Right ventricle myocardium inferior (tissue), 1 donor: ENCODE data around the gene SNORC. TPM values are rescaled to one million over a fixed set of nuclear protein-coding genes. Genes with fewer than 3 reads are reported as not detected.
"Not testable (repeated sequence)": the region's sequence is repeated elsewhere in the genome, so short reads cannot be mapped to it uniquely, and the experiment has no call there.

ENCODE experiments used
- ATAC-seq: fragments of 200-7000 bp; cut with Tn5 transposase; one replicate; pipeline ENCODE4 v1.9.1; 2020; ENCODE audit warnings: mild to moderate bottlenecking, moderate library complexity
- DNase-seq: peaks from one replicate; pipeline ENCODE4 v3.0.0; 2021; ENCODE audit errors: missing footprints
- intact Hi-C: fragments of 100-400 bp; cut with DNase I; formaldehyde crosslinking; loops from one replicate; pipeline ENCODE4 v1.11.0; 2022
- total RNA-seq: library from RNA; stranded (reverse); fragmentation: NEBNext Ultra II Directional; extraction: Animal tissue kit (Norgen Biotek cat#: 25700); gene quantifications from one replicate; pipeline ENCODE4 v1.2.1, GENCODE V29; 2021
- donor health status: DM: no; HTN: yes; CAD: no; lungs with severe emphysema.

SNORC gene
- total RNA-seq, 1 donor from 2014 or later = 0.46 TPM

DNA sequence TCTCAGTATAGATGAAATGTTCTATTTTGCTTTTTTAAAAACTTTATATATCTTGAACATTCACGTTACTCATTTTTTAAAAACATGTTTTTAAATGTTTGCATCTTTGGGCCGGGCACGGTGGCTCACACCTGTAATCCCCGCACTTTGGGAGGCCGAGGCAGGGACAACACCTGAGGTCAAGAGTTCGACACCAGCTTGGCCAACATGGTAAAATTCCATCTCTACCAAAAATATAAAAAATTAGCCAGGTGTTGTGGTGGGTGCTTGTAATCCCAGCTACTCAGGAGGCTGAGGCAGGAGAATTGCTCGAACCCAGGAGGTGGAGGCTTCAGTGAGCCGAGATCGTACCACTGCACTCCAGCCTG is 37.6 kb downstream of the SNORC start:
- ATAC-seq, intact Hi-C loops: not testable (repeated sequence)
- peak; percentile 4 for DNase-seq

DNA sequence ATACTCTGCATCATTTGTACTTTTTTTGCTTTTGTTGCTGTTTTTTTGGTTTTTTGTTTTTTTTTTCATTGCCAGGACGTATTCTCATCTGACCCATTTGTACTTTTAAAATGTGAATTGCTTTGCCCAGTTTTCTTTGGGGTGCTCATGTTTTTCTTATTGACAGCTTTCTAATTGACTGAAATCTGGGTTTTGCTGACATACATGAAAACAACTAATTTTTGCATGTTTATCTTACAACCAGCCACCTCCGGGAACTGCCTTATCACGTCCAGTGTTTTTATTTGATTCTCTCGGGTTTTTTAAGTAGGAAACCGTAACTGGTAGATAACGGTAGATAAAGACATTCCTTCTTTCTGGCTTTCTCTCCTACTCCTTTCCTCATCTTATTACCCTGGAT is 38.6 kb downstream of the SNORC start:
- intact Hi-C loops = no loop called here
- DNase-seq (no peak), ATAC-seq (no peak)

DNA sequence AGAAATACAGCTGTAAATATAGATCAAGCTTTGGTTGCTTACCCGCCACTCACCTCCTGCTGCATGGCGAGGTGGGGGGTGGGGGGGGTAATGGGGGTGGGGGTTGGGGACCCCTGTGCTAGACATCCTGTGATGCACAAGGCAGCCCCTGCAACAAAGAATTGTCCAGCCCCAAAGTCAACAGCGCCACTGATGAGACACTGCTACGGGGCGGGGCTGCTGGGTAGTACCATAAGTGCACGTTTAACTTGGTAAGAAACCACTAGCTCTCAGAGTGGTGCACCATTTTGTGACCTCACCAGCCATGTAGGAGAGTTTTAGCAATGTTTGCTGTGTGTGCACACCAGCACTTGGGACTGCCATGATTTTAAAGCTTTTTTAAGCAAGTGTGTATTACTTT is 40.3 kb downstream of the SNORC start:
- ATAC-seq (no peak), DNase-seq (peak; percentile 51)
- intact Hi-C loops = no loop called here

DNA sequence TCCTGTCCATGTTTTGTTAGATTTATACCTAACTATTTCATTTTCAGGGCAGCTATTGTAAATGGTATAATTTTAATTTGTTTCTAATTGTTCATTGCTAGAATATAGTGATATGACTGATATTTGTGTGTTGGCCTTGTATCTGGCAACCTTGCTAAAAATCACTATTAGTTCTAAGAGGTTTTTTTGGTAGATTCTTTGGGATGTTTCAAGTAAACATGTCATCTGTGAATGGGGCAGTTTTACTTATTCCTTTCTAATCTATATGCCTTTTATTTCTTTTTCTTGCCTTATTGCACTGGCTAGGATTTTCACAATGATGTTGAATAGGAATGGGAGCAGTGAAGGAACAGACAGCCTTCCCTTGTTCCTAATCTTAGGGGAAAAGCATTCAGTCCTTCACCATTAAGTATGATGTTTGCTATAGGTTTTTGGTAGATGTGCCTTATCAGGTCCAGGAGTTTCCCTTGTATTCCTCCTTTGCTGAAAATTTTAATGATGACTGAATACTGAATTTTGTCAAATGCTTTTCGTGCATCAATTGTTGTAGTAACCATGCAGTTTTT is 41.7 kb downstream of the SNORC start:
- ATAC-seq (no peak), DNase-seq (no peak)
- intact Hi-C loops = no loop called here

DNA sequence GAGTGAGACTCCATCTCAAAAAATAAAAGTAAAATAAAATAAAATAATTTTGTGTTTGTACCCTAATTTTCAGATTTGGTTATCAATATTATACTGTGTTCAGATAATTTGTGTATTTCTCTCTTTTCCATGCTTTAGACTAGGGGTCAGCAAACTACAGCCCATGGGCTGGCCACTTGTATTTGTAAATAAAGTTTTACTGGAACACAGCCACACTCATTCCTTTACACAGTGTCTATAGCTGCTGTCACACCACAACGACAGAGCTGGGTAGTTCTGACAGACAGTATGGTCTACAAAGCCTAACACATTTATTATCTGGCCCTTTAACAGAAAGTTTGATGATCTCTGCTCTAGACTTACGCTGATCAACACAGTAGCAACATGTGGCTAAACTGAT is 43.8 kb downstream of the SNORC start:
- intact Hi-C loops = no loop called here
- ATAC-seq (no peak), DNase-seq (no peak)

DNA sequence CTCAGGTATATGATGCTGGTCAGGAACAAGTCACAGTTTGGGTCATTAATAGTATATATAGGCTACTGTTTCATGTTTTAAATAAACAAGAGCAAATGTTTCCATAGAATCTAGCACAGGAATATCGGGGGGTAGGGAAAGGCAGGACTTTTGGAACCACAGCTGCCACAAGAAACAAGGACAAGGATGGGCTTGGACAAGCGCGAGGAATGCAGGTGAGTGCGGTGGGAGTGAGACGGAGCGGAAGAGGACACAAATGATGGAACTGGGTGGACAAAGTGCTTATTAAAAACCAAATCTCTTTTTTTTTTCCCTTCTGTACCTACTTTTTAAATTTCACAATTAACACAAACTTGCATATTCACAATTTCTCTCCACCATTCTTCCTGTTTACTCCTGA is 49.1 kb downstream of the SNORC start:
- no peak for ATAC-seq
- intact Hi-C loops = no loop called here
- DNase-seq = no peak

DNA sequence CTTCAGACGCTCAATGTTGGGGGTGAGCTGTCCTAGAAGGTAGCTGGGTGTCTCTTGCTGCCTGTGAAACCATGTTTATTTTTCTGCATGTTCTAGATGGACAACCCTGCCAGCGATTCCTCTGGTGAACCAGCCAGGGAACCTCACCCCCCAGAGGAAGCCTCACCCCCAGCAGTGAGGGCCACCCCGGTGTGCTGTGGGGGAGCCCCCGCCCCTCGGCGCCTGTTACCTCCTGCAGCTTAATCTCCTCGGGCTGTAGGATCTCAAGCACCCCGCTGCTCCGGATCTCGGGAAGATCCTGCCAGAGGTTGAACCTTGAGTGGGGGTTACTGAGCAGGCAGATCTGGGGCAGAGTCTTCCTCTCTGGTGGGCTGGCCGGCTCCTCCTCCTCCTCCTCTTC is 50.0 kb downstream of the SNORC start:
- DNase-seq (no peak), ATAC-seq (no peak)
- intact Hi-C loops = no loop called here

DNA sequence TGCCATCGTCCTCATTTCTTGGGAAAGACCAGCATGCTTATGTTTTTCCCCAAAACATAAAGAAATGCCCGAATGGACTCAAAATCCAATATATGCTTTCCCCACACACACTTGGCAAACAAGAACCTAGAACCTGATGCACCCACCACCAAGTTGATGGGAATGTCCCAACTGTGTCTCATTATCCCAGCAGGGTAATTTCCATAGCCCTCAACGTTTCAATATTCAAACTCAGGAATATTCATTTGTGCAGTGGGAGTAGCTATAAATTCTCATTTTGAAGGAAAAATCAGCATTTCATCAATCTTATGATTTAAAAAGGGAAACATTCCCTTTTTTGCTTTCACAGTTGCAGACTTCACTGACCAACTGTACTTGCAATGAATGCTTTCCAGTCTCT is 50.7 kb downstream of the SNORC start:
- ATAC-seq (no peak), DNase-seq (no peak)
- intact Hi-C loops = no loop called here

DNA sequence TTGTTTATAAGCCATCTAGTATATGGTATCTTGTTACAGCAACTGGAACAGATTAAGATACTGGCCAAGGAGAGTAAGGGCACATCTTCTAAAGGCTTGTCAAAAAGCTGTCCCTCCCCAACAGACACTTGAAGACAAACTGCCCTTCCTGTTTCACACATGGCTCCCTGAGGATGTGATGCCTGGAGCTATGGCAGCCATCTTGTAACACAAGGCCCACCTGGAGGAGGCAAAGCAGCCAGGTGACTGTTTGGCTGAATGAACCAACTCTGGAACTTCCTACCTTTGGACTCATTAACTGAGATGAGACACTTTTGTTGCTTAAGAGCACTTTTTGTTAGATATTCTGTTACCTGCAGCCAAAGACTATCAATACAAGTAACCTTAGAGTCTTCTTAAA is 54.4 kb downstream of the SNORC start:
- intact Hi-C loops = no loop called here
- no peak for ATAC-seq
- no peak for DNase-seq

DNA sequence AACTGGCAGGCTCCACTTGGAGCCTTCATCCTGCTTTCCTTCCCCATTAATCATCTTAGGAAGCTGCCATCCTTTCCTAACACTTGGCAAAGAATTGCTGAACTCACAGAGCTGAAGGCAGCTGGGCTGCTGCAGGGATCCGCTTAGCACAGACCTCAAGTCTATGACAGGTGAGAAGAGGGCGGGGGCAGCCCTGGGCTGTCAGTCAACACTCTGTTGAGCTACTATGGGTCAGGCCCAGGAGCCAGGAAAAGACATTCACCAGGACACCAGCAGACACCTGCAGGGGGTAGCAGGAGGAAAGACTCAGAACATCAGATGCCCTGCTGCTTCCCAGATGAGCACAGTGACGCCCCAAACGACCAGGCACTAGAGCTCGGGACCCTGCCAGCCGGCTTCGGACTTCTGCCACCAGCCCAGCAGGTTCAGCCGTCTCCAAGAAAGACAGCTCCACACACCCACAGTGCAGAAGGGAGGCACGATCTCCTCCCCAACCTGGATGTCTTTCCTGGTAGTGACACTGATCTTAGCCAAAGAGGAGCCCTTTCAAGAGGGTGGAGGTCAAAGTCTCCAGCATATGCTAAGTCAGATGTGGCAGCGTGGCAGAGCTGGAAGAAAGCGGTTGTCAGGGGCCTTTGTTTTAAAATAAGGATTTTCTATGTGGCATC is 55.2 kb downstream of the SNORC start:
- DNase-seq (no peak), ATAC-seq (no peak)
- intact Hi-C loops = no loop called here

DNA sequence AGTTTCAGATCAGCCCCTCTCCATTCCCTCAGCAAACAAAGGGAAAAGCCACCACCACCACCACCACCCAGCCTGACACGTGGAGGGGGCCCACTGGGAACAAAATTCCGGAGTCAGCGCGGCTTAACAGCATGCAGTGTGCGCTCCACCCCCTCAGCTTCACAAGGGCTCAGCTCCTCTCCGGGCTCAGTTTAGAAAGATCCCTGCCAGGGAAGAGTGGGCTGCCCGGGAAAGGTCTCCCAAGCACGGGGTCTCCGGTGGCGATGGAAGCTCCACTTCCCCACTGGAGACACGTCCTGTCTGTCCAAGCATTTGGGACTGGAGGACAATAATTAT is 55.7 kb downstream of the SNORC start:
- ATAC-seq (no peak), DNase-seq (no peak)
- intact Hi-C loops = no loop called here

DNA sequence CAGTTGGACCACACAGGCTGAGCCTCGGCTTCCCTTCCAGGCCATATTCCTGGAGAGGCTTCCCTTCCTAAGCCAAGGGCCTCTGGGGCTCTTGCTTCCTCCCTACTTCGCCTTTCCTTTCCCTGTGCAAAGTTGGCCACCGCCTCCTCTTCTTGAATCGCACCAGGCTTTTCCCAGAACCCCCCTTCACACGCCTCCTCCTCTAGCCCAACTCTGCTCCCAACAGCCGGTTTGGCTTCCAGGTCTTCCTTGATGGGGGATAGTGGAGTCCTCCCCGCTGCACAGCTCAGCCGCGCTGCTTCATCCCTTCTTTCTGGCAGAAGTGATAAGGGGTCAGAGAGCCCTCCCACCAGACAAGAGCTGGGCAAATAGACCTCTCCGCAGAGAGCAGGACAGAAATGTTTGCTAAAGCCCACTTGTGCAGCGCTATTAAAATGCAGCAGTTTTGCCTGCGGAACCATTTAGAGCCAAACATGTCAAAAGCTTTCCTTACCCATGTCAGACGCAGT is 56.4 kb downstream of the SNORC start:
- intact Hi-C loops = no loop called here
- no peak for ATAC-seq

DNA sequence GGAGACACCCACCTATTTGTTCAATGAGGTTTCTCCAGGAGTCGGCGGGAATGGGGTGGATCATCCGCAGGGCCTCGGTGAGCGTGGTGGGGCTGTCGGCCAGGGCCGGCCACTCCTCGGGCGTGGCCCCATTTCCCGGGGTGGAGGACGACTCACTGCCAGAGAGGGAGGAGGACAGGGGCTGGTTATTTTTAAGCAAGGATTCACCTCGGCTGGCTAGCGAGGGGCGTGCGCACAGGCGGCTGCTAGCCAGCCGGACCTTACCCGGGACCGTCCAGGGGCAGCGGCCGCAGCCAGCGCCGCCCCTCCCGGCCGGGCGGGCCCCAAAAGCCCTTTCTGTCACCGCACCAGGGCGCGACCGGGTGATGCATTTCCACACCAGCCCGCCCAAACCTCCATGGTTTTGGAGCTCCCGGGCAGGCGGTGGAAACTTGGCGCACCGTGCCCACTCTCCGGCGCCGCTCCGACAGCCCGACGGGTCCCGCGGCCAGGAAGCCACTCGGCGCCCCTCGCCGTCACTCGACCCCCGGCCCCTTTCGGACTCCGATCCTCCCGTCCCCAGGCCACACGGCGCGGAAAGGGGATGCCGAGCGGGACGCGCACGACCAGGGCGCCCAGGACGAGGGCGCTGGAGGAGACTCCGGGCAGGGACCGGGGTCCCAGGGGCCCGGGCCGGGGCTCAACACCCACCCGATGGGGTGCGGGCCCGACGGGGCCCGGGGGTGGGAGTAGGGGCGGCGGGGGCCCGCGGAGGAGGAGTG is 57.1 kb downstream of the SNORC start:
- ATAC-seq (no peak), DNase-seq (no peak)
- intact Hi-C loops = no loop called here

More for the DNA sequence above, 56.4 kb downstream of the SNORC start:
- DNase-seq = no peak

DNA sequence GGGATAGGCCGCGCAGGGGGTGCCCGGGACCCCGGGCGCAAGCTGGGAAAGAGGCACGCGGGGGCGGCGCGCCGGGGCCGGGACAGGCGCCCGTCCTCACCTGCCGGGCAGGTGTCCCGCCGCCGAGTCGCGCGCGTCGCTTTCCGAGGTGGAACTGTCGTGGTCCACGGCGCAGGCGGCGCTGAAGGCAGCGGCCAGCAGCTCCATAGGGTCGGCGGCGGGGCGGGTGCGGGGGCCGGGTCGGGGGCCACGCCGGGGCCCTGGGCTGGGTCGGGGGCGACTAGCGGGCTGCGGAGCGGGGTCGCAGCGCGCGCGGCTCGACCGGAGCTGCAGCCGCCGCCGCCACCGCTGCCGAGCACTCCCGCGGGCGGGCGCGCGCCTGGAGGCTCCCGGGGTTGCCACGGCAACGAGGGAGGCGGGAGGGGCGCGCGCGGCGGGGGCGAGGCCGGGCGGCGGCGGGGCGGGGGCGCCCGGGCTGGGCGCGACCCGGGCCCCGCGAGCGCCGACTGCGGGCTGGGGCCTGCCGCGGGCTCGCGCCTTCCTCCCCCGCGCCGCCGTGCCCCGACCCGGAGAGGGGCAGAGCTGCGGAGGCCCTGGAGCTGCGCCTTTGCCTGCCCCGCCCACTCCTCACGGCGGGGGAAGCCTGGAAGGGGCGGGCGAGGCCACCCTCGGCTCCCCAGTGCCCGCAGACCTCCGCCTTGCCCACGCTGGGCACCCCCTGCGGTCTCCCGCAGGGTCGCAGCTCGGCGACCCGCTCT is 57.9 kb downstream of the SNORC start:
- ATAC-seq (no peak), DNase-seq (no peak)
- intact Hi-C loops = no loop called here

Other genes with a start within 250 kb of the SNORC start
- gene EFHD1, start 236.7 kb upstream of the SNORC start, total RNA-seq = 26.3 TPM
- 57.2 TPM for gene GIGYF2, start 172.9 kb upstream of the SNORC start, total RNA-seq
- not detected for gene KCNJ13, start 93.7 kb upstream of the SNORC start, total RNA-seq
- gene NGEF, start 143.0 kb downstream of the SNORC start, total RNA-seq = 0.51 TPM
- not detected for gene NEU2, start 162.4 kb downstream of the SNORC start, total RNA-seq
- 5.2 TPM for gene INPP5D, start 190.1 kb downstream of the SNORC start, total RNA-seq